Spinal cord (tissue), 4 donors: Measurements from ENCODE around the gene SETD2. TPM values are rescaled to one million over a fixed set of nuclear protein-coding genes. Genes with fewer than 3 reads are reported as not detected.

Experiments
- polyA plus RNA-seq, 2 donors: library from polyadenylated mRNA; unstranded; fragments of 120-200 nt; gene quantifications; one replicate each; pipeline ENCODE4 v1.2.1, GENCODE V29; 2013; ENCODE audit not compliant: insufficient read length in 2 of 2
- small RNA-seq: library from RNA; depleted of rRNA; stranded (forward); fragments of <200 nt; gene quantifications from one replicate; pipeline ENCODE3, GENCODE V24; 2014; ENCODE audit warnings: low replicate concordance
- total RNA-seq, 2 donors: library from RNA; depleted of rRNA in 1 of 2; stranded (reverse); fragments of 120-200 nt in 1 of 2; fragments of >200 nt in 1 of 2; gene quantifications; one replicate each; pipeline versions ENCODE4 v1.2.3 to v1.2.4, GENCODE V29; 2013 to 2014

The SETD2 gene
- total and polyA plus RNA-seq, 4 donors: 39.9 to 72.0 (median 51.0) TPM

Small RNA genes within 50 kb of the gene (small RNA-seq; reads per million reads assigned to genes)
- gene MRPL57P3: not detected

Other genes with a start within 250 kb of the SETD2 start
- 10 to 100 TPM; 14.0 to 41.5 TPM for gene CCDC12, start 187.4 kb downstream of the SETD2 start, total RNA-seq
- gene CCDC12, start 187.4 kb downstream of the SETD2 start, polyA plus RNA-seq: 10 to 100 TPM; 44.1 to 55.8 TPM
- gene NBEAL2, start 184.4 kb downstream of the SETD2 start, total RNA-seq: 10 to 100 TPM; 10.2 to 16.5 TPM
- gene NBEAL2, start 184.4 kb downstream of the SETD2 start, polyA plus RNA-seq: 10 to 100 TPM; 16.4 to 22.1 TPM
- 10 to 100 TPM; 11.5 to 26.1 TPM for gene KIF9, start 118.7 kb upstream of the SETD2 start, total RNA-seq
- gene KIF9, start 118.7 kb upstream of the SETD2 start, polyA plus RNA-seq: 10 to 100 TPM; 24.7 to 27.3 TPM
- 10 to 100 TPM; 17.5 to 21.2 TPM for gene KLHL18, start 118.8 kb upstream of the SETD2 start, total RNA-seq
- gene KLHL18, start 118.8 kb upstream of the SETD2 start, polyA plus RNA-seq: 10 to 100 TPM; 28.6 to 29.0 TPM
- gene PTPN23, start 216.9 kb upstream of the SETD2 start, total RNA-seq: 10 to 100 TPM; 13.8 to 19.1 TPM
- gene PTPN23, start 216.9 kb upstream of the SETD2 start, polyA plus RNA-seq: 10 to 100 TPM; 41.9 to 46.7 TPM